ENCODE data around the gene ICOS. TPM values are rescaled to one million over a fixed set of nuclear protein-coding genes. Genes with fewer than 3 reads are reported as not detected.

Gene ICOS
- total and polyA plus RNA-seq, 9 of the 15 experiments (the other 6 are each of a cell fraction or from before 2014, with no cell fraction given), result not detected

GRCh38 chr2:203914546-203915182, 21.9 kb upstream of the ICOS start (continued):
- no peak for TF ChIP-seq RFX7 (CRISPR knock-in tag; IDR thresholded peaks at IDR 0.05)
- TF ChIP-seq CTCF (IDR thresholded peaks at IDR 0.05 in 2 of 3, conservative IDR thresholded peaks at IDR 0.05 in 1 of 3; ENCODE audit: insufficient read depth in 2 of 3, low read depth in 1 of 3, low read length in 3 of 3), result no peak
- TF ChIP-seq ZNF589 (CRISPR knock-in tag; IDR thresholded peaks at IDR 0.05; ENCODE audit: low read depth), result no peak
- TF ChIP-seq TOE1 (IDR thresholded peaks at IDR 0.05; ENCODE audit: borderline replicate concordance), result no peak
- no peak for TF ChIP-seq TOE1 (CRISPR knock-in tag; IDR thresholded peaks at IDR 0.05; ENCODE audit: borderline replicate concordance, low read depth)
- no peak for TF ChIP-seq PRPF4 (IDR thresholded peaks at IDR 0.05; ENCODE audit: insufficient read depth, low read depth, low read length, poor library complexity, severe bottlenecking)
- TF ChIP-seq ZNF695 (CRISPR knock-in tag; IDR thresholded peaks at IDR 0.05), result no peak
- no peak for TF ChIP-seq MNT (conservative IDR thresholded peaks at IDR 0.05)
- TF ChIP-seq FOXO4 (CRISPR knock-in tag; IDR thresholded peaks at IDR 0.05), result no peak
- TF ChIP-seq PKNOX1 (IDR thresholded peaks at IDR 0.05), result no peak

All from K562 (cell line).